Purkinje cell (primary cell): Measurements from ENCODE around the gene DSG3. TPM values are rescaled to one million over a fixed set of nuclear protein-coding genes. Genes with fewer than 3 reads are reported as not detected.

ENCODE experiments used
- polyA plus RNA-seq: library from polyadenylated mRNA; unstranded; fragments of >200 nt; fragmentation: Nextera tagmentation; gene quantifications from 2 replicates; pipeline ENCODE4 v1.2.1, GENCODE V29; 2014

The DSG3 gene, protein sequence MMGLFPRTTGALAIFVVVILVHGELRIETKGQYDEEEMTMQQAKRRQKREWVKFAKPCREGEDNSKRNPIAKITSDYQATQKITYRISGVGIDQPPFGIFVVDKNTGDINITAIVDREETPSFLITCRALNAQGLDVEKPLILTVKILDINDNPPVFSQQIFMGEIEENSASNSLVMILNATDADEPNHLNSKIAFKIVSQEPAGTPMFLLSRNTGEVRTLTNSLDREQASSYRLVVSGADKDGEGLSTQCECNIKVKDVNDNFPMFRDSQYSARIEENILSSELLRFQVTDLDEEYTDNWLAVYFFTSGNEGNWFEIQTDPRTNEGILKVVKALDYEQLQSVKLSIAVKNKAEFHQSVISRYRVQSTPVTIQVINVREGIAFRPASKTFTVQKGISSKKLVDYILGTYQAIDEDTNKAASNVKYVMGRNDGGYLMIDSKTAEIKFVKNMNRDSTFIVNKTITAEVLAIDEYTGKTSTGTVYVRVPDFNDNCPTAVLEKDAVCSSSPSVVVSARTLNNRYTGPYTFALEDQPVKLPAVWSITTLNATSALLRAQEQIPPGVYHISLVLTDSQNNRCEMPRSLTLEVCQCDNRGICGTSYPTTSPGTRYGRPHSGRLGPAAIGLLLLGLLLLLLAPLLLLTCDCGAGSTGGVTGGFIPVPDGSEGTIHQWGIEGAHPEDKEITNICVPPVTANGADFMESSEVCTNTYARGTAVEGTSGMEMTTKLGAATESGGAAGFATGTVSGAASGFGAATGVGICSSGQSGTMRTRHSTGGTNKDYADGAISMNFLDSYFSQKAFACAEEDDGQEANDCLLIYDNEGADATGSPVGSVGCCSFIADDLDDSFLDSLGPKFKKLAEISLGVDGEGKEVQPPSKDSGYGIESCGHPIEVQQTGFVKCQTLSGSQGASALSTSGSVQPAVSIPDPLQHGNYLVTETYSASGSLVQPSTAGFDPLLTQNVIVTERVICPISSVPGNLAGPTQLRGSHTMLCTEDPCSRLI
- 0.04 and 0.08 TPM in 2 replicates for polyA plus RNA-seq

DNA sequence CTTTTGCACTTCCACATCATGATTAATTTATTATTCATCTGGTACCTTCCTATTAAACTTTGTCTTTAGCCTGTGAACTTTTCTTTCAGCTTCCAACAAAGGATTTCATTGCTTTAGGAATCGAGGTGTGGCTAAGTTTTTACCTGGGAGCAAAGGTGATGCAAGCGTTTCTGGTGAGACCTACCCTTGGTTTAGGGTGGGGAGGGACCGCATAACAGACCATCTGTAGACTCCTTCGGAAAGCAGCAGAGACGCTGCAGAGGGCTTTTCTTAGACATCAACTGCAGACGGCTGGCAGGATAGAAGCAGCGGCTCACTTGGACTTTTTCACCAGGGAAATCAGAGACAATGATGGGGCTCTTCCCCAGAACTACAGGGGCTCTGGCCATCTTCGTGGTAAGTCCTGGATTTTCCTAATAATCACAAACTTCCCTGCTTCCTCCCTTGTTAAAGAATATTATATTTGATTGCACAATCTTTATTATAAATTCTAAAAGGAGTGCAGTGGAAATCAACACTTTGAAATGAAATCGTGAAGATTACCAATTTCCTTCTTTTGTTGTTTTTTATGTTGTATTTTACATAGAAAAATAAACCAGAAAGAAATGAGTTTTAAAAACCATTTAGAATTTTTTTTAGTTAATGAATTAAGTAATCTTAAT is at the start of gene DSG3:
DSG3 (plus strand) TSS at position 212 of the 662 bp plus-strand sequence; CDS start at position 349, 137 bp downstream.

DNA sequence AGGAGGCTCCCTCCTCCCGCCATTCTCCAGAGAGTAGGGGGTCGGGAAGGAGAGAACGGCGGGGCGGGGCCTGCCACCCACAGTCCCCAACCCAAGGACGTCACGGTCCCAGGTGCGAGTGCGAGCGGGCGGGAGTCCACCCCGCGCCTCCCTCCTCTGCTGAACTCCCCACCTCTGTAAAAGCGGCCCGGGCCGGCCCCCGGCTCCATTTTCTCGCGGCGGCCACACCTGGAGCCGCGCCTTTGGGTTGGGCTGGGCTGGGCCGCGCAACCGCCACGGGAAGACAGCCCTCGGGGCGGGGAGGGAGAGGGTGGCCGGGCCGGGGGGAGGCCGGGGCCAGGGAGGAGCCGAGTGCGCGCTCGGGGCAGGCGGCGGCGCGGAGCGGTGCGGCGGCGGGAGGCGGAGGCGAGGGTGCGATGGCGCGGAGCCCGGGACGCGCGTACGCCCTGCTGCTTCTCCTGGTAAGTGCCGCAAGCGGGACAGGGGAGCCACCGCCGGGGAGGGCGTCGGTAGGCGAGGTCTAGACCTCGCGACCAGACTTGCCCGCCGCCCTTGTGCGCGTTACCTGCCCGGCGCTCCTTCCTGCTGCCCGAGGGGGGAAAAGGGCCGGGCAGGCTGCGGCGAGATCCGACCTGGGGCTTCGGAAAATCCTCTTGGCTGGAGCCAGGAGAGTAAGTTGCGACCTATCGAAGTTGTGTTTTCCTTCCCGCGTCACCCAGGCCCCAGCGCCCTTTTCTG is 50.5 kb downstream of the DSG3 start, which contains the start of gene DSG2:
DSG2 (plus strand) TSS at position 342 of the 738 bp plus-strand sequence; CDS start at position 417, 75 bp downstream.

Other genes with a start within 250 kb of the DSG3 start
- gene DSG1, start 129.6 kb upstream of the DSG3 start, polyA plus RNA-seq: 0.74 TPM in 1 of 2 replicates, not detected in the other
- gene DSG4, start 71.0 kb upstream of the DSG3 start, polyA plus RNA-seq: not detected in 2 replicates
- gene DSG2, start 50.4 kb downstream of the DSG3 start, polyA plus RNA-seq: not detected in 2 replicates
- gene TTR, start 144.1 kb downstream of the DSG3 start, polyA plus RNA-seq: not detected in 2 replicates
- 43.5 and 44.0 TPM in 2 replicates for gene B4GALT6, start 236.8 kb downstream of the DSG3 start, polyA plus RNA-seq